ENCODE measurements around the gene SLC43A1.
"Not testable (repeated sequence)": the region's sequence is repeated elsewhere in the genome, so short reads cannot be mapped to it uniquely, and the experiment has no call there.

SLC43A1 gene

DNA sequence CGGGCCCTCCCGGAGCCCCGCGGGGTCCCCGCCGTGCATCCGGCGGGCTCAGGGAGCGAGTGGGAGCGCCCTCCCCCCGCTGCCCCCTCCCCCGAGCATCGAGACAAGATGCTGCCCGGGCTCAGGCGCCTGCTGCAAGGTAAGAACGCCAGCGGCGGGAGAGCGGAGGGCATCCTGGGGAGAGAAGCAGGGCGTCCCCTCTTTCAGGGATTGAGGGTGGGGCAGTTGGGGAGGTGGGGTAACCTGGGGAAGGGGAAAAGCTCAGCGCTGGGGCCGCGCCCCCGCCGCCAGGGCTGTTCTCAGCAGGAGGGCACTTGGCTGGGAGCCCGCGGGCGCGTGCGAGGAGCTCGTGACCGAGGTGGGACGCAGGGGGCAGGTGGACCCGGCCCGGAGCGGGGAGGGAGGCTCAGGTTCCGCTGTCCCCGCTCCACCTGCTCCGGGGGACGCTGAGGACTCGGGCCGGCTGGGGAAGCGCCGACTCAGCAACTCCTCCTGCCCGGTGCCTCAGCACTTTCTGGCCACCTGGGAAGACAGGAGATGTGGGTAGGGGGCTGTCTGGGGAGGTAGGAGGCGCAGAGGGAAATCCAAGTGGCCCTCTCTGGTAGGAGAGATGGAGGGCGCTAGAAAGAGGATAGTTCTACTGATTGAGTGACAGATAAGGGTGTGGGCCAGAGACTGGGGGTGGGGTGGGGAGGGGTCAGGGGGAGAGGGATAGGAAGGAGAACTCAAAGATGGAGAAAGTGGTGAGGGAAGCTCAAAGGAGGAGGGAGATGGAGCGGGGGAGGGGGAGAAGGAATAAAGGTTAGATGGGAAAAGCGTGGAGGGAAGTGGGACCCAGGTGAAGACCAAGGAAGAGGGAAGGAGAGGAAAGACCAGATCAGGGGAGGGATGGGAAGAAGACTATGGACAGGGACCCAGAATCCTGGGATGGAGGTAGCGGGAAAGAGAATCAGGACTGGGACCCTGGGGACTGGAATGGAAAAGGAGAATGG is 54.4 kb downstream of the SLC43A1 start:
- no peak for DNase-seq (ENCODE audit: low read depth in 3 of 3)

DNA sequence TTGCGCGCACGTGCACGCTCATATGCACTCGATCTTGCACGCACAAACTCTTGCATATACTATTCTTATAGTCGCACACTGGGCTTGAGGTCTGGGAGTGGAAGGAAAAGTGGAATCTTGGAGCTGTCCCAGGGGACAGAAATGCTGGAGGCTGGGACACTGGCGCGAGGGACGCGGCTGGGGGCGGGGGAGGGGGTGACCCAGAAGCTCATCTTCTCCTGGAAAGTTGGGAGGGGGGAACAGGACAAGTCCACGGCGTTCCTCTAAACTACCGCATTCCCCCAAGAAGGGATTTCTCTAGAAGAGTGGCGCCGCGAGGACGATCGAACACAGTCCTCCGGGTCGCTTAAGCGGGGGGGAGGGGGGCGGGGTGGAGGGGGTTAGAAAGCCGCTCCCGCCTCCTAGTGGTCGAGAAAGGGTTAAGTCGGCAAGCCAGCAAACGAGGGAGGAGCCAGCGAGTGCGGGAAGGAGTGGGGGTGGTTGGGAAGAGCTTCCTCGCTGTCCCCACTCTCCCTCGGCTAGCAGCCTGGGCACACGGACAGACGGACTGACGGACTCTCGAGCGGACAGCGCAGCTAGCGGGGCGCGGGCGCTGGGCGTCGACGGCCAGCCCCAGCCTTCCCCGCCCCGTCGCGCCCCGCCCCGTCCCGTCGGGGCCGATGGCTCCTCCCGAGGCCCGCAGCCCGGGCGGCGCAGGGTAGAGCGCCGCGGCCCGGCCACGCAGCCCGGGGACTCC is 55.3 kb downstream of the SLC43A1 start, which contains the start of gene RTN4RL2:
TSS of gene RTN4RL2 (plus strand) at position 507 of the 736 bp plus-strand sequence. CDS start 338 bp downstream, outside the sequence.
- DNase-seq (ENCODE audit: low read depth in 3 of 3) = peak in 2 of 3 donors; percentile 41 to 59

DNA sequence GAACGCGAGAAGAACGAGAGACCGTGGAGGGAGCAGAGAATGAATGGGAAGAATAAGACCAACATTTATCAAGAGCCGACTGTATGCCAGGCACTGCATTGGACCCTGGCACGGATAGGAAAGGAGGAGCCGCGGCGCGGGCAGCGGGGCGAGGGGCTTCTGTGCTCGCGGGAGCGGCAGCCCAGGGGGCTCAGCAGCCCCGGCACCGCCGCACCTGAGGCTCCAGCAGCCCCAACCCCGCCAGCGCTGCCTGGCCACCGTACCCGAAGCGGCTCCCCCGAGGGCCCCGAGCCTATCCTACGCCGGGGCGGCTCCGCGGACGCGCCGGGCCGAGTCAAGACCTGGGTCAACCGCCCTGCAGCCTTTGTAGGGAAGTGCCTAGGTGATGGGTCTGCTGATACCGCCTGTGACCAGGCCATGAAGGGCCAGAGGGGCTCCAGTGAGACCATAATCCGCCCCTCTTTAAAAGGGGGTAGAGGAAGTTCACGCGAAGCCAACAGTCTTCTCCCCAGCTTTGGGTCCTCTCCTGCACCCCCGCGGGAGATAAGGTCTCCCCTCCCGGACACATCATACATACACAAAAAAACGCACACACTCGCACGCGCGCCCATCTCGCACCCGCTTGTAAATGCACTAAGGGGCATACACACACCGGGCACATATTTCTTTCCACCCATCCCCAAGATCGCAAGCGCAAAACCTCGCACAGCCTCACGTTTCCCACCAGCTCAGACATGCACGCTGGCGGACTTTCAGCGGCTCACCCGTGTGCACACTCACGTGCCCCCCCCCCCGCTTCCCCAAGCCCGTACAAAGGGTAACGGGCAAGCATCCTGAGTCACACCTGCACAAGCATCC is 56.1 kb downstream of the SLC43A1 start:
- peak in 1 of 3 donors; percentile 19 for DNase-seq (ENCODE audit: low read depth in 3 of 3)

DNA sequence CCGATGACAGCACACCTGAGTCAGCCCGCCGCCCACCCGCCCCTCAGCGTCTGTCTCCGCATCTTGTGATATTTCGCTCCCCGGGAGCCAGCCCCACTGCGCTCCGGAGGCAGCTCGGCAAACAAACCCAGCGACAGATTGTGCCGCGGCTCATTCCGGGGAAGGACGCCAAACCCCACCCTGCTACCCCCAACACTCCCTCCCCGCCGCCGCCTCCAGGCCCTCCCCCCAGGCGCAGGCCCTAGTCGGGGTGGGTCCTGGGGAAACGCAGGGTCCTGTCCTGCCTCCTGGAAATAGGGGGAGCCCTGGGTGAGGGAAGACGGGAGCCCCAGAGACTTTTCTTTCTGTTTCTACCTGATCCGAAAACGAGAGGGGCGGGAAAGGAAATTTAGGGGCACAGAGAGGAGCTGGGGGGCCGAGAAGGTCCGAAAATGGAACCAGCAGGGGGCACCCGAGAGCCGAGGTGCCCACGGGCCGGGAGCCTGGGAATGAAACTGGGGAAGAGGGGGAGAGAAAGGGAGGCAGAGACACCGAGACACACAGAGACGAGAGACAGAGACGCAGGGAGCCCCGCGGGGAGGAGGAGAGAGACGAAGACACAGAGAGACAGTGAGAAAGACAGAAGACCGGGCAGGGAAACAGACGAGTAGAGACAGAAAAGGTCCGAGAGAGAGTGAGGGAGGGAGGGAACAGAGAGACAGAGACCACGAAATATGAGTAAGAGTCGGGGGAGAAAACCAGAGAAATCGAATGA is 56.9 kb downstream of the SLC43A1 start:
- peak in 1 of 3 donors; percentile 51 for DNase-seq (ENCODE audit: low read depth in 3 of 3)

DNA sequence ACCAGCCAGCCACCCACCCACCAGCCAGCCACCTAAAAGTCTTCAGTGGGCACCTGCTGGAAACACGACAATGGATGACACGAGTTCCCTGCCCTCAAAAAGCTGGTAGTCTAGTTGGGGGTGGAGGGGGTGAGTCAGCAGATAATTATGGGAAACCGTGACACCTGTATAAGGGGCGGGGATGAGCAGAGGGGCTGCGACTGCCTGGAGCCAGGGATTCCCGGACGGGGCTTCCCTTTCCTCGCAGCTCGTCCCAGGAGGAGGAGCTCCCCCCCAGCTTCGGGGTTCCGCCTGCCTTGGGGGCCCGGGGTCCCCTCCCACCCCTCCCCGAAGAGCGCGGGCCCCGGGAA is 57.5 kb downstream of the SLC43A1 start:
- no peak for DNase-seq (ENCODE audit: low read depth in 3 of 3)

DNA sequence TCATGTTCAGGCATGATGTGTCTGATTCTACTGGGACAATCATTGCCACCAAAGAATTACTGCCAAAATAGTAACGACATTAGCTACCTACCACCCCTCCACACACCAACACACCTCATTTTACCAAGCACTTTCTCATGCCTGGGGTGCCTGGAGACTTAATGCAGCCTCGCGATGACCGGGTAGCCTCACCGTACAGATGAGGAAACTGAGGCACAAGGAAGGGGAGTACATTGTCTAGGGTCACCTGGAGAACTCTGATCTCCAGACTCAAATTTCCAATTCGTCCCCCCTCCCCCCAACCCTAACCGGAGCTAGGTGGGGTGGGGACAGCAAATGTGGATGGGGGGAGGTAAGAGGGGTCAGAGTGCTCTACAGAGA is 57.9 kb downstream of the SLC43A1 start:
- no peak for DNase-seq (ENCODE audit: low read depth in 3 of 3)

DNA sequence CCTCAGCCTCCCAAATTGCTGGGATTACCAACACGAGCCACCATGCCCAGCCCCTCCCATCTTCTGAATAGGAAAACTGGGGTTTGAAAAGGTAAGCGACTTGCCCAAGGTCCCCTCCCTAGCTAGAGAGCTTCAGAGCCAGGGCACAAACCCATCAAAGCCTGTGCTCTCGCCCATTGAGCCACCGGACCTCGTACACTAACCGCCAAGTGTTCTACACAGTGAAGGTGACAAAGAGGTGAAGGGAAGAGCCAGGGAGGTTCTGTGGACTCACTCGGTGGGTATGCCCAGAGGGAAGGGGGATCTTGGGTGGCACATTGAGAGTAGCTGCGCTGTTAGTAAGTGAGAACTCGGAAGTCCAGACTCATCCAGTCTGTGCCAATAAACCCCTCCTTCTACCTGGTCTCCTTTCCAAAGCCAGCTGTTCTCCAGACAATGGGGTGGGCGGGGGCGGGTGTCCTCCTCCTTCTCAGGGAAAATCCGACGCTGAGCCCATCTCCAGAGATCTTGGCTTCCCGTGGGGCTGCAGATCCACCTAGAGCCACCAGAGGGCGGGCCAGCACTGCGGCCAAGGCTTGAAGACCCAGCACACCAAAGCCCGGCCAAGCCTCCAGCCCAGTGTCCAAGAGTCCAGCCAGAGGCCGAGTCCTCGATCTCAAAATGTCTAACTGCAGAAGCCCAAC is 58.4 kb downstream of the SLC43A1 start:
- DNase-seq (ENCODE audit: low read depth in 3 of 3) = peak; percentile 31 to 61 (median 57)

DNA sequence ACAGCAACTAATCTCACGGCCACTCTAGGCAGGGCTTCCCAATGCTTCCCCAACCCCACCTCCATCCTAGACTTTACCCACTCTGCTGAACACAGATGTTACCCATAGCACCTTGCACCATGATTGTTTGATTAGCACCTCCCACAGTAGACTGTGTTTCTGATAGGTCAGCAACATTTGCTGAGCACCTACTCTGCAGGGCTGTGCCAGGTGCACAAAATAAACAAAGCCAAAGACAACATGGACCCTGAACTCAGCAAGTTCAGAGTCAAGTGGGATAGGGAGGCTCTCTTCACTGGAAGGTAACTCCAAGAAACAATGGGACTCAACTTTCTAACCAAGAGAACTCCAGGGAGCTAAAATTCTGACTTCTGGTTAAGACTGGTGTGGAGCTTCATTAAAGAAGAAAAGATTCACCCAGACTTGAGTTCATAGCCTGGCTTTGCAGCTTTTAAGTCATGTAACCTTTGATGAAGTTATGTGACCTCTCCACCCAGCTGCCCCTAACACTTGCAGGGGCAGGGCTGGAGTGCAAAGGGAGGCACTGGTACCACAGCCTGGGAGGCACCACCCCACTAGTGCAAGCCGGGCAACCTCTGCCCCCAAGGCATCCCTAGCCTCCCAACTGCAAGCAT is 61.8 kb downstream of the SLC43A1 start:
- DNase-seq (ENCODE audit: low read depth in 3 of 3) = no peak

DNA sequence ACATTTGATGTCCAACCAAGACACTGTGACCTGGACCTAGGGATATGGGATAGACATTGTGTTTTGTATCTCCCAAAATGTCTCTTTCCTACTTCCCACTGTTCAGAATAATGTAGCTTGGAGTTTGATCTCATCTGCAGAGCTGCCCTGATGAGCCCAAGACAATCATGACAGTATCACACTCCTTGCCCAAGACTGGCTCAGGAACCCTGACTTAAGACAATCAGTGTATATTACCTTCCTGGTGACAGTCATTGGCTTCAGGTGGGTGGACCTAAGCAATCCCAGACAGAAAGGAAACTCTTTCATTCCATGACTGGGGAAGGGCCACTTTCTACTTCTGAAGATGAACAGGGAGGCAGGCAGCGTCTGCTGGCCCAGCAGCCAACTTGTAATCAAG is 69.4 kb downstream of the SLC43A1 start:
- DNase-seq (ENCODE audit: low read depth in 3 of 3) = no peak

DNA sequence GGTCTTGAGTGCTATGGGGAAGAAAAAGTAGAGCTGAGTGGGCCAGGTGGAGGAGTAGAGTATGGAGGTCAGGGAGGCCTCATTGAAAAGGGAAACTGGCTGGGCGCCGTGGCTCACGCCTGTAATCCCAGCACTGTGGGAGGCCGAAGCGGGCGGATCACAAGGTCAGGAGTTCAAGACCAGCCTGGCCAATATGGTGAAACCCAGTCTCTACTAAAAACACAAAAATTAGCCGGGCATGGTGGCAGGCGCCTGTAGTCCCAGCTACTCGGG is 70.4 kb downstream of the SLC43A1 start:
- DNase-seq (ENCODE audit: low read depth in 3 of 3) = not testable (repeated sequence)

DNA sequence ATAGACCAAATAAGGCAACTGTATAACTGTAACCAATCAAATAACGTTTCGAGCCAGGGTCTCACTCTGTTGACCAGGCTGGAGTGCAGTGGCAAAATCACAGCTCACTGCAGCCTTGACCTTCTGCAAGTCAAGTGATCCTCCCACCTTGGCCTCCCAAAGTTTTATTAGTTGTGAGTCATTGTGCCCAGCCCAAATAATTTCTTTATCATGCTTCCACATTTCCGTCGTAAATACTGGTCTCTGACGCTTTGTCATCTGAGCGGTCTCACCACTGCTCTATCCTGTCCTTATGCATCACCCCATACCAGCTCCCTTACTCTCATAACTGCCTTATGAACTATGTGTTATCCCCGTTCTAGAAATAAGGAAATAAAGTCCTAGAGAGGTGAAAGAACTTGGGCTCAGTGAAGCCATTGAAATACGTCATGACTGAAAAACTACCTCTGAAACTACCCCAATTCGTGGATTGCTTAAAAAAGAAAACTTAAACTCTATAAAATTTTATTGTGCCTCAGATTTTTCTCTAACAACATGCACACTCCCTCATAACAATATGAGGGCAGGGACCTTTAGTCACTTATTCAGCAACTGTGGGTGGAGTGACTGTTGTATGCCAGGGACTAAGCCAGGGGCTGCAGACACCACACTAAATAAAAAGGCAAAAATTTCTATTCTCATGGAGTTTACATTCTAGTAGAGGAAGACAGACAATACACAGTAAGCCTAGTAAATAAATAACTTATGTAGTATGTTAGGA is 71.0 kb downstream of the SLC43A1 start:
- DNase-seq (ENCODE audit: low read depth in 3 of 3) = no peak

DNA sequence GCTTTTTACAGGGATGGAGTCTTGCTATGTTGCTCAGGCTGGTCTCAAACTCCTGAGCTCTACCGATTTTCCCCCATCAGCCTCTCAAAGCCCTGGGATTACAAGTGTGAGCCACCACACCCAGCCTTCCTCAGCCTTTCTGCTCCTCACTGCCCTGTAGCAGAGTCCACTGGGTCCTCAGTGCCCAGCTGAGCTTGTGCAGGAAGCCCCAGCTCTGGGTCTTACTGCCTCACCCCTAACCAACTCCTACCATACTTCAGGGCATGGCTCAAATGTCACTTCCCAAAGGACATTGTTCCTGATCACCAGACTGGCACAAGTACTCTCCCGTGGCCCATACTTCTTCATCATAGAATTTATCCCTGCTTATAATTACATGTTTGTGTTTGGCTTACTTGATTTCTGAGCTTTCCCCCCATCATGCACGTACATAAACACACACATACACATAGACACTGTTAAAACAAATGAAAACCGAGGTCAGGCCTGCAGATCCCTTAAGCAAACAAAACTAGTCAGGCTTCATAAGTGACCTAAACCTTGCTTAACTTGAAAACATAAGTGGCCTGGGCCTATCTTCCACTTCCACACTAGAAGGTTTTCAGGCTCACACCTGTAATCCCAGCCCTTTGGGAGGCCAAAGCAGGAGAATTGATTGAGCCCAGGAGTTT is 74.6 kb downstream of the SLC43A1 start:
- DNase-seq (ENCODE audit: low read depth in 3 of 3) = no peak

DNA sequence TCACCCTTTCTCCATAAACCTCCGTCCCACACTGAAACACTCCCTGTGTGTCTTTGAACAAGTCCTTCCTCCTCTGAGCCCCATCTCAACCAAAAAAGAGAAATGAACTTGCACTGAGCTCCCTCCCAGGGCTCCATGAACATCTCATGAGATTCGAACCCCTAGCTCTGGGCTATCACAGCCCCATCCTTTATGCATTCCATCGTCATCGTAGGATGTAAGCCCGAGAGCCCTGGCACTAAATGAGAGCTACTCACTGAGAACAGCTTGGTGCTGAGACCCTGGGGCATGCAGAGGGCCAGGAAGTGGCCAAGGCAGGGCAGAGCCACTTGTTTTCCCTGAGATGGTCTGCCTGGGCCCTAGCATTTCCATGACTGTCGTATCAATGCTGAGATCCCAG is 75.7 kb downstream of the SLC43A1 start:
- DNase-seq (ENCODE audit: low read depth in 3 of 3) = no peak

DNA sequence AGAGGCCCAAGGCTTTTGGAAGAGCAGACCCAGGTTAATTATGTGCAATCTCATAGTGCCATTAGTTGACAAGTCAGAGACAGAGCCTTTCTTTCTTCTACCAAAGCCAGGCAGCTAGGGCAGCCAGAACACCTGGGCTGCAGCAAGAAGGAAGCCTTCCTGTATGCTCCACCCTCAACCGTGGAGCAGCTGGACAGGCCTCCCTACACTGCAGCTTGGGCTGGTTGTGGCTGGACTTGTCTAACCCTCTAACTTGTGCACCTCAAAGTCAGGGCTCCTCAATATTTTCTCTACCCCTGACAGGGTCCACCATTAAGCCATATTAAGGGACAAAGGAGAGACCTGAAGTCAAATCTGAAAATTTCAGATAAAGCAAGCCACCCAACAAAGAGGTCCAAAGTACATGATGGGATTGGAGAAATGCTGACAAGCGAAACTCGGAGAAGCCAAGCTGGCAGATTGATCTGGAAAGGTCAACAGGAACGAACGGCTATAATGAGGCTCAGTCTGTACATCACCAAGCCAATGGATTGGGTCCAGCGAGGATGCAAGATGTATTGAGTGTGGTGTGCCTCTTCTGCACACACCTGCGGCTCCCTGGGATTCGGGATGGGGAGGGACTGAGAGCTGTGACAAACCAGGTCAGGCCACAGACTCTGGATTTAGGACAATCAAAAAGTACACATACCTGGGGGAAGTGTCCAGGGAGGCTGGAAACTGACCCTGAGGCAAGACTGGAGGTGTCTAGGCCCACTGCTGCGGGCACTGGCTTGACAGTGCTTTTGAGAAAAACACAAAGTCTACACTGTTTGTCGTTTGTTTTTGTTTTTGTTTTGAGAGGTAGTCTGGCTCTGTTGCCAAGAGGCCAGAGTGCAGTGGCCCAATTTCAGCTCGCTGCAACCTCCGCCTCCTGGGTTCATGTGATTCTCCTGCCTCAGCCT is 76.9 kb downstream of the SLC43A1 start:
- no peak for DNase-seq (ENCODE audit: low read depth in 3 of 3)

DNA sequence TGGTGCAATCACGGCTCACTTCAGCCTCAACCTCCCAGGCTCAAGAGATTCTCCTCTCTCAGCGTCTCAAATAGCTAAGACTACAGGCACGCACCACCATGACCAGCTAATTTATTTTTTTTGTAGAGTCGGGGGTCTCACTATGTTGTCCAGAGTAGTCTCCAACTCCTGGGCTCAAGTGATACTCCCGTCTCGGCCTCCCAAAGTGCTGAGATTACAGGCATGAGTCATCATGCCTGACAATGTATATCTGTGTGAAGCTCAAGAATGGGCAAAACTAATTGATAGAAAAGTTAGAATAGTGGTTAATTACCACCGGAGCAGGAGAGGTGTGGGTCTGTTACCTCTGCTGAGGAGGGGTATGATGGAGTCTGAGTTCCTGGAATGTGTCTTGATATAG is 79.5 kb downstream of the SLC43A1 start:
- DNase-seq (ENCODE audit: low read depth in 3 of 3) = no peak

DNA sequence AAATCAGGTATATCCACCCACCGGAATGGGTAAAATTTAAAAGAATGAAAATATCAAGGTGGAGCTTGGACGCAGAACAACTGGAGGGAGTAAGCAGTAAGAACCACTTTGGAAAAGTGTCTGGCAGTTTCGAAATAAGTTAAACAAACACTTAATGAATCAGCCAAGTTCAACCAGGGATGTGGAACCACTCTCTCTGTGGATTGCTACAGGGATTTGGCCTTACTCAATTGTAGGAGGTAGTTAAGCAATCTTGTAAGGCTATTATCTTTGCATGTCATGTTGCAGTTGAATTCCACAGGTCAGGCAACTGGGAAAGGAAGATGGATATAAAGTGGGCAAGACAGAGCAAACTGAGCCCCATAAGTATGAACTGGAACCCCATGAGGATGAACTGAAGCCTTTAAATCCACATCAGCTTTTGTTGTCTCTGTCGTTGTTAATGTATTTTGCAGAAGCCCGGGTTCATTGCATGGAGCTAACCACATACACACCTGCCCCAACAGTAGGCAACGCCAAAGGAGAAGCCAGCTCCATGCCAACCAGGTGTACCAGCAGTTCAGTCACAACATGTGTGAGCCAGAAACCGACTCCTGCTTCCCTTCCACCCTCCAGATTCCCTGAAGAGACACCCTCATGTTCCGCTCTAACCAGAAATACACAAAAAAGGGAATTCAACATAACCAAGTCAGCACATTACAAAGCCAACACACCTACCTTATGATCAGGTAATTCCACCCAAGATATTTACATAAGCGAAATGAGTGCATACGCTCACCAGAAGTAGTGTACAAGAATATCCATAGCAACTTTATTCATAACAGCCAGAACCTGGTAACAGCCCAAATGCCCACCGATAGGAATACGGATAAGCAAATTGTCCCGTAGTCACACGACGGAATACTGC is 80.6 kb downstream of the SLC43A1 start:
- no peak for DNase-seq (ENCODE audit: low read depth in 3 of 3)

Data from stimulated activated CD4-positive, alpha-beta T cell treated with anti-CD3 and anti-CD28 coated beads, TNF-alpha, amount 100 ng/mL, for 48 hours (primary cell).